ENCODE measurements around the gene ABCA4.

DNA sequence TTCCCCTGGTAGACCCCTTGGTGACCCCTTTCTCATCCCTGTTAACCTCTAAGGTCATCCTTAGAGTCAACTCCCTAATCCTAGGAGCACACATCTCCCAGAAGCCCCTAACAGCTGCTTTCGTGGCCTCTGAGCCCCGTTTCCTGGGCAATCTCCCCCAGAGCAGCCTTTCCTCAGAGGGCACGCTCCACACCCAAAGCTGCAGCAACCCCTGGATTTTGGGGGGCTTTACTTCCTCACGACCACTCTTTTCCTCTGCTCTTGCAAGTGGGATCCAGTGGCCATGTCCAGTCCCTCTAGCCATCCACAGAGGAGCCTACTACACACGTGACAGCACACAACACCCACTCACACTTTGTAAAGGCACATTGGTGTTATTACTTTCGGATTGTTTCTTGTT, 13.8 kb downstream of the ABCA4 start:
- TF ChIP-seq POLR2A (IDR thresholded peaks at IDR 0.05; ENCODE audit: low read length), result no peak
- no peak for TF ChIP-seq GATA1 (IDR thresholded peaks at IDR 0.05; ENCODE audit: low read depth, low read length)
